H4 (cell line): ENCODE measurements around the gene SYCN. TPM values are rescaled to one million over a fixed set of nuclear protein-coding genes. Genes with fewer than 3 reads are reported as not detected.

Experiments used
- DNase-seq: peaks from one replicate; pipeline ENCODE4 v3.0.0-alpha.2; 2015; ENCODE audit warnings: low spot score
- total RNA-seq: library from RNA; depleted of rRNA; stranded (reverse); fragments of >200 nt; shearing (Covaris generic); gene quantifications from 2 replicates; pipeline ENCODE4 v1.2.3, GENCODE V29; 2014; rRNA removed

Gene SYCN
- total RNA-seq, 1 experiment from 2014 or later: not detected

DNA sequence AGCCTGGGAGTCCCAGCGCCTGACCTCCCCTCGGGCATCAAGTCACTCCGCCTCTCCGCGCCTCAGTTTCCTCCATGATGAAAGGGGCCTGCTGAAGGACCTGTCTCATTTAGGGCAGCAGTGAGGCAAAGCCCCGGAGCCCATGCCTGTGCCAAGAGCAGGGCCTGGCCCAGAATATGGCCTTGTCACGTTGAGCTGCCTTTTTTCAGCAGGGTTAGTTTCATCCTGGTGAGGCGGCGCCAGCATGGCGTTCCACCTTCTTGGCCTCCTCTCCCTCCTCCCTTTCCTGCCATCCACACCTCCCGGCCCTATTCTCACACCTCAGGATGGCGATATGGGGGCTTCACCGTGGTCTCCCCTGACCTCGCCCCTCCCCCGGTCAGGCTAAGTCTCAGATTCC is 48.3 kb downstream of the SYCN start:
- DNase-seq: no peak

DNA sequence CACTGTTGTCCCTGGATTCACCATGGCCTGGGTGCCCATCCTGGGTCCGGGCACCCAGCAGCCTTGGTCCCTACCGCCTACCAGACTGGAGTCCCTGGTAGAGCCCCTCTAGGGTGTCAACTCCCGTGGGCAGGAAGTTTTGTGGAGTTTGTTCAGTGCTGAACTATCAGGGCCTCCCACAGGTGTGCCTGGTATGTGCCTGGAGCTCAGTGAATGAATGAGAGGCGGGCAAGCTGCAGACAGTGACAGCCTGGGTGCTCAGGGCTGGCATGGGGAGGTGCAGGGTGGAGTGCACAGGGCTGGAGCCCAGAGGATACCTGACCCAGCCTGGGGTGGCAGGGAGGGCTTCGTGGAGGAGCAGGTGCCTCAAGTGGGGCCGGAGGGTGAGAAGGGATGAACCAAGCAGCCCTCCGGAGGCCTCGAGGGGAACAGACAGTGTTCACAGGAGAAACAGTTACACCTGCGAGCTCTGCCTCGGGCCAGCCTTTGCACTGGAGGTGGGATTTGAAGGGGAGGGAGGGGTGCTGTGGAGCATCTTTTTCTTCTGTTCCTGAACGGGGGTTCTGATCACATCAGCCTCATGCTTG is 48.9 kb downstream of the SYCN start:
- DNase-seq: no peak

DNA sequence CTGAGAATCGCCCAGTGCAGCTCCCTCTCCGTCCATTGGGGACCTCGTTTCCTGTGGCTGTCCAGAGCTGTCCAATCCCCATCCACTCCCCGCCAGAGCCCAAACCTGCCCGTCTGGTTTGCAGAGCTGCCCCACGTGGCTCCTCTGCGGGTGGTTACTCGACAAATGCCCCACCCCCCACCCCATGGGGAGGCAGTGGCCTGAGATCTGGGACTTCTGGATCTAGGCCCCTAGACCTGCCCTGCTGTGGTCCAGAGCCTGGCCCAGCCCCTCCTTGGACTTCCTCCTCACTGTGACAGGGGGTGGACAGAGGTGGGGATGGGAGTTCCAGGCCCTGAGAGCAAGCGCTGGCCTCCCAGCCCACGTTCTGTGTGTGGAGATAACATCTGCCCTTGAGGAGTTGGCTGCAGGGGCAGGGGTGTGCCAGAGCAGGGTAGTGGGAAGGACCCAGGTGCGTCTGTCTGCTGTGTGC is 49.4 kb downstream of the SYCN start:
- no peak for DNase-seq

DNA sequence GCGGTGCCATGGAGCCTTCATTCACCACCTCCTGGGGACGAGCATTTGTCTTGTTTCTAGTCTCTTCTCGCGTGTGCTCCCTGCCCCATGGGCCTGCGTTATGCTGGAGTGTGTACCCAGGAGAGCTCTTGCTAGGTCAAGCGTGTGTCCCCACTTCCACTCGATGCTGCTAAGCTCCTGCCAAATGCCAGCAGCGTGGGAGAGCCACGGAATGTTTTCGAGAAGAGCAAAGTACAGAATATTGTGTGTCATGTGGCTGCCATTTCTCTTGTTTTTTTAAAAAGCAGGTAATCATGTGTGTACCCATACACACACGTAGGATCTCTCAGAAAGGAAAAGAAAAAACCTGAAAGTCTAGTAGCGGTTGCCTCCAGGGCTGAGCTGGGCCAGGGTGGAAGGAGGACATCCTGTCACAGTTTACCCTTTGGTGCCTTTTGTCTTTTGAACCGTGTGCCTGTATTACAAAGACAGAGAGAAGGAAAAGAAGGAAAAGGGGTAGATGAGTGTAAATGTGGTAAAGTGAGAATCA is 49.9 kb downstream of the SYCN start:
- DNase-seq: no peak

Other genes with a start within 250 kb of the SYCN start
- gene FBXO17, start 228.5 kb downstream of the SYCN start, total RNA-seq: 35.6 and 46.6 TPM in 2 replicates
- gene FBXO27, start 171.7 kb downstream of the SYCN start, total RNA-seq: 2.2 and 4.5 TPM in 2 replicates
- gene ACP7, start 119.9 kb downstream of the SYCN start, total RNA-seq: not detected in 2 replicates
- 10.6 and 13.2 TPM in 2 replicates for gene PAK4, start 78.5 kb downstream of the SYCN start, total RNA-seq
- not detected in 2 replicates for gene NCCRP1, start 7.3 kb downstream of the SYCN start, total RNA-seq
- not detected in 2 replicates for gene IFNL3, start 40.7 kb upstream of the SYCN start, total RNA-seq
- gene IFNL4, start 44.6 kb upstream of the SYCN start, total RNA-seq: not detected in 2 replicates
- not detected in 2 replicates for gene IFNL2, start 64.1 kb upstream of the SYCN start, total RNA-seq
- gene IFNL1, start 92.1 kb upstream of the SYCN start, total RNA-seq: not detected in 2 replicates
- 0.68 and 0.72 TPM in 2 replicates for gene LRFN1, start 116.6 kb upstream of the SYCN start, total RNA-seq
- gene GMFG, start 131.8 kb upstream of the SYCN start, total RNA-seq: 13.3 and 14.1 TPM in 2 replicates
- 33.9 and 35.3 TPM in 2 replicates for gene SAMD4B, start 138.2 kb upstream of the SYCN start, total RNA-seq
- 40.8 and 62.0 TPM in 2 replicates for gene PAF1, start 186.8 kb upstream of the SYCN start, total RNA-seq
- gene MED29, start 187.1 kb upstream of the SYCN start, total RNA-seq: 26.7 and 58.5 TPM in 2 replicates
- 4.0 and 5.7 TPM in 2 replicates for gene ZFP36, start 202.6 kb upstream of the SYCN start, total RNA-seq
- gene PLEKHG2, start 208.4 kb upstream of the SYCN start, total RNA-seq: 5.3 and 7.1 TPM in 2 replicates
- gene RPS16, start 231.7 kb upstream of the SYCN start, total RNA-seq: 8.0 and 83.0 TPM in 2 replicates
- 70.1 and 75.0 TPM in 2 replicates for gene SUPT5H, start 241.3 kb upstream of the SYCN start, total RNA-seq